Caco-2 (cell line): ENCODE results near the gene QTRT2. TPM values are rescaled to one million over a fixed set of nuclear protein-coding genes. Genes with fewer than 3 reads are reported as not detected.

Source experiments
- BruUV-seq: library from RNA; stranded (reverse); fragments of 400-500 nt; replicated peaks from 2 replicates; lab custom pipeline; 2021; lab: Mats Ljungman, UMichigan
- CTCF ChIA-PET: fragments of 300-600 bp; sonication (Branson Sonifier 250); formaldehyde crosslinking; loops from one replicate; lab custom pipeline; 2022; ENCODE audit warnings: antibody characterized with exemption; lab: Charles Lee
- POLR2A ChIA-PET: fragments of 300-600 bp; sonication (Branson Sonifier 250); formaldehyde crosslinking; loops from one replicate; lab custom pipeline; 2022; ENCODE audit warnings: antibody characterized with exemption; lab: Charles Lee
- DNase-seq, 2 experiments: peaks; one replicate each; pipeline versions ENCODE4 v3.0.0 to v3.0.0-alpha.2; 2020 to 2022
- H3K27me3 ChIP-seq: replicated peaks from 2 replicates; pipeline ENCODE4 v1.6.0; 2011; ENCODE audit warnings: low read length; ENCODE audit not compliant: control insufficient read depth, insufficient read depth
- H3K36me3 ChIP-seq: 2 replicates; pipeline ENCODE4 v1.5.1; 2011; ENCODE audit warnings: low read length; ENCODE audit not compliant: control insufficient read depth, insufficient read depth
- H3K4me1 ChIP-seq: fragments of 250-450 bp; sonication (Bioruptor Pico); 2 replicates; pipeline ENCODE4 v1.5.1; 2020; ENCODE audit warnings: mild to moderate bottlenecking
- H3K4me3 ChIP-seq: 2 replicates; pipeline ENCODE4 v1.5.1; 2011; ENCODE audit warnings: low read depth, mild to moderate bottlenecking, control low read depth, low read length
- H3K9me3 ChIP-seq: fragments of 250-450 bp; sonication (Bioruptor Pico); 2 replicates; pipeline ENCODE4 v1.5.1; 2020; ENCODE audit warnings: mild to moderate bottlenecking, moderate library complexity
- H3K27ac Mint-ChIP-seq: one replicate; pipeline ENCODE4 v1.8.0; 2022; ENCODE audit warnings: mixed read lengths; ENCODE audit not compliant: unreplicated experiment
- H3K27me3 Mint-ChIP-seq: one replicate; pipeline ENCODE4 v1.8.0; 2022; ENCODE audit warnings: mixed read lengths; ENCODE audit not compliant: insufficient read depth, unreplicated experiment
- H3K36me3 Mint-ChIP-seq: one replicate; pipeline ENCODE4 v1.8.0; 2022; ENCODE audit warnings: mild to moderate bottlenecking, mixed read lengths; ENCODE audit not compliant: insufficient read depth, unreplicated experiment
- H3K4me1 Mint-ChIP-seq: one replicate; pipeline ENCODE4 v1.8.0; 2022; ENCODE audit warnings: low read depth, mixed read lengths; ENCODE audit not compliant: unreplicated experiment
- H3K4me3 Mint-ChIP-seq: one replicate; pipeline ENCODE4 v1.8.0; 2022; ENCODE audit warnings: mild to moderate bottlenecking, moderate library complexity, mixed read lengths; ENCODE audit not compliant: unreplicated experiment
- H3K9me3 Mint-ChIP-seq: one replicate; pipeline ENCODE4 v1.8.0; 2022; ENCODE audit warnings: mixed read lengths; ENCODE audit not compliant: unreplicated experiment
- intact Hi-C: fragments of 100-400 bp; cut with micrococcal nuclease; formaldehyde crosslinking; loops from one replicate; pipeline ENCODE4 v1.10.0; 2022; ENCODE audit not compliant: unreplicated experiment
- total RNA-seq: library from RNA; stranded (reverse); gene quantifications from 2 replicates; pipeline ENCODE4 v1.2.3, GENCODE V29; 2022
- TF ChIP-seq, protein P1 (sequence below), 2 experiments: fragments of 200-600 bp in 1 of 2; IDR thresholded peaks; 1 replicate in 1 of 2; 2 replicates in 1 of 2; pipeline versions ENCODE4 v1.5.1 to v1.8.0; 2011 to 2022; ENCODE audit warnings: antibody characterized with exemption in 1 of 2, control low read depth in 1 of 2, inconsistent platforms in 1 of 2, low read depth in 1 of 2, low read length in 1 of 2, mild to moderate bottlenecking in 1 of 2, moderate library complexity in 1 of 2; ENCODE audit not compliant: insufficient read depth in 1 of 2, severe bottlenecking in 1 of 2, unreplicated experiment in 1 of 2

The QTRT2 gene
- total RNA-seq, 1 experiment from 2014 or later = 35.7 TPM

DNA sequence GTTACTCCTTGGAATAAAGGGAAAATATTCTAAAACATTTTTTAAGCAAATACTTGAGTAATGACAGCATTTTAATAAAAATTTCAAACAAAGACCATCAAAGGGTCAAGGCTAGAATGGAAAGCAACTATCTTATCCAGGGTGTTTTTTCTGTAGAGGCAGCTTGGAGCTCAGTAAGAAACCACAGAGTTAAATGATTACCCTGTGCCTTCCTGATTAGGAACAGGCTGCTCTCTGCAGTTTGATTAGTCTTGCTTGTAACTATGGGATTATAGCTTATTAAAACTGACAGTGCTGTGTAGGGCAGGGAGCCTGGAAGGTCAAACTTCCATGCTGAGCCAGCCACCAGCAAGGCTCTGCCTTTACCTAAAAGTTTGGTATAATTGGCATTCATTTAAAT, 33.1 kb downstream of the QTRT2 start:
- peaks cover 2% of the 10 kb centered on the region; the same call in 1 of the 2 replicates for H3K36me3 ChIP-seq
- ChIA-PET CTCF (no interaction called here), POLR2A (no interaction called here)
- intact Hi-C loops = no loop called here
- H3K4me1 Mint-ChIP-seq = no peaks in the 10 kb centered on the region
- H3K4me1 ChIP-seq = no peaks in the 10 kb centered on the region
- peaks cover 2% of the 10 kb centered on the region for H3K27me3 Mint-ChIP-seq
- no peak overlapping the region for H3K4me3 ChIP-seq
- no peaks in the 10 kb centered on the region for H3K9me3 Mint-ChIP-seq
- H3K27ac Mint-ChIP-seq = no peak overlapping the region
- DNase-seq = no peak
- H3K9me3 ChIP-seq = no peaks in the 10 kb centered on the region
- no peak overlapping the region for H3K4me3 Mint-ChIP-seq
- H3K27me3 ChIP-seq = no peaks in the 10 kb centered on the region
- TF ChIP-seq, protein P1, sequence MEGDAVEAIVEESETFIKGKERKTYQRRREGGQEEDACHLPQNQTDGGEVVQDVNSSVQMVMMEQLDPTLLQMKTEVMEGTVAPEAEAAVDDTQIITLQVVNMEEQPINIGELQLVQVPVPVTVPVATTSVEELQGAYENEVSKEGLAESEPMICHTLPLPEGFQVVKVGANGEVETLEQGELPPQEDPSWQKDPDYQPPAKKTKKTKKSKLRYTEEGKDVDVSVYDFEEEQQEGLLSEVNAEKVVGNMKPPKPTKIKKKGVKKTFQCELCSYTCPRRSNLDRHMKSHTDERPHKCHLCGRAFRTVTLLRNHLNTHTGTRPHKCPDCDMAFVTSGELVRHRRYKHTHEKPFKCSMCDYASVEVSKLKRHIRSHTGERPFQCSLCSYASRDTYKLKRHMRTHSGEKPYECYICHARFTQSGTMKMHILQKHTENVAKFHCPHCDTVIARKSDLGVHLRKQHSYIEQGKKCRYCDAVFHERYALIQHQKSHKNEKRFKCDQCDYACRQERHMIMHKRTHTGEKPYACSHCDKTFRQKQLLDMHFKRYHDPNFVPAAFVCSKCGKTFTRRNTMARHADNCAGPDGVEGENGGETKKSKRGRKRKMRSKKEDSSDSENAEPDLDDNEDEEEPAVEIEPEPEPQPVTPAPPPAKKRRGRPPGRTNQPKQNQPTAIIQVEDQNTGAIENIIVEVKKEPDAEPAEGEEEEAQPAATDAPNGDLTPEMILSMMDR (IDR thresholded peaks at IDR 0.05; ENCODE audit: insufficient read depth in 1 of 2, low read depth in 1 of 2, low read length in 1 of 2, severe bottlenecking in 1 of 2, unreplicated experiment in 1 of 2) = no peak
- BruUV-seq = no TSS peak
- H3K36me3 Mint-ChIP-seq = peaks cover 16% of the 10 kb centered on the region

DNA sequence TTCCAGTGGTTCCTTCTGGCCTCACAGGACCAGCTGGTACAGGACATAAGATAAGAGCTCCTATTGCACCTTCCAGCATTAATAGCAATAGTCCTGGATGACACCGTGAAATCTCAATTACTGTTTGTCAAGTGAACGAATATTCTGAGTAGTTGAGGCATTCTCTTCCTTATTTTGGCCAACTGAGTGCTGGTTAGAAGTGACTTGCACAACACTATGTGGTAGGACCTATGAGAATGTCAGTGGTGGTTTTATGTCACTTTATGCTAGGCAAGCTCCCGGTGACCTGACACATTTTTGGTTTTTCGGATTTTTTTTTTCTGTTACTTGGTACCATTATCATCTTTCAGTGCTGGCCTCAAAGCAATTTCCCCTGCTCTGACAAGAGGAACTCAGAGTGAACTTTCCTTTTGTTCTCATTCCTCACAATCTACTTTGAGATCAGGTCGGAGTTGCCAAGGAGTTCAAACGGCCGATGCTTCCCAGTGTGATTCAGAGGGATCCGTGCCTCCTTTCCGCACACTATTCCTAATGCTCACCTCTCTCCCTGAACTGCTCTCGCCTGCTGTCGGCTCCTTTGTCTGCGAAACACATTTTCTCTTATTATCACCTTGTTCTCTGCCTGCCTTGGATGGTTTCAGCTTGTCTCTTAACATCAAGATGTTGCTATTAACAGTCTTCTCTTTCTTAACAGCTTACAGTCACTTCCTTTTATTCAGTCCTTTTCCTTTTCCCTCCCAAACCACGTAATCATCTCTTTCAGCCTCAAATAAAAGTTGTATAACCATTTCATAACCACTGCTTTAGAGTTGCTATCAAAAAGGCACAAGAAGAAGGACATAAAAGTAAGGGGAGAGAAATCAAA, 35.8 kb downstream of the QTRT2 start:
- Histone ChIP-seq H3K4me3 (no peak overlapping the region), H3K27me3 (no peaks in the 10 kb centered on the region), H3K9me3 (no peaks in the 10 kb centered on the region), H3K36me3 (no peaks in the 10 kb centered on the region), H3K4me1 (no peaks in the 10 kb centered on the region)
- ChIA-PET POLR2A (no interaction called here), CTCF (interaction anchor here (0.8 kb wide), 1 partner anchor 55 kb away, joined by 3 read pairs; no protein-coding TSS in a partner anchor)
- TF ChIP-seq, protein P1 (IDR thresholded peaks at IDR 0.05; ENCODE audit: insufficient read depth in 1 of 2, low read depth in 1 of 2, low read length in 1 of 2, severe bottlenecking in 1 of 2, unreplicated experiment in 1 of 2) = no peak
- no peaks in the 10 kb centered on the region for H3K9me3 Mint-ChIP-seq
- DNase-seq = no peak
- intact Hi-C loops = no loop called here
- no peak overlapping the region for H3K27ac Mint-ChIP-seq
- no peak overlapping the region for H3K4me3 Mint-ChIP-seq
- H3K36me3 Mint-ChIP-seq = no peaks in the 10 kb centered on the region
- peaks cover 2% of the 10 kb centered on the region for H3K27me3 Mint-ChIP-seq
- no TSS peak for BruUV-seq
- no peaks in the 10 kb centered on the region for H3K4me1 Mint-ChIP-seq

DNA sequence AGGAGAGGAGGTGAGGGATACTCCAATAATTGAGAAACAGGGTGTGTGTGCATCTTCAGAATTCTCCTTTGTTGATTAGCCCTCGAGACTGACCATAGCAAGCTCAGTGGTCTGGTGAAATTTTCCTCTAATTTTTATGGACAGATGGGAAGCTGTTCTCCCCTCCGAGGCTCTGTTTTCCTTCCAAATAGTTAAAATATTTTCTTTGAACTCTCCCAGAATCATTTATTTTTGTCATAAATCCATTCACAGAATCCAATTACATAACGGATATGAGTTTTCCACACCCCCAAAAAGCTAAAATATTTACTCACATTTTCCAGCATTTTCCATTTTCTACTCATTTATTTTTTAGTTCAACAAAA, 36.5 kb downstream of the QTRT2 start:
- ChIA-PET POLR2A (no interaction called here), CTCF (interaction anchor here (0.8 kb wide), 1 partner anchor 55 kb away, joined by 3 read pairs; no protein-coding TSS in a partner anchor)
- TF ChIP-seq, protein P1 (IDR thresholded peaks at IDR 0.05; ENCODE audit: insufficient read depth in 1 of 2, low read depth in 1 of 2, low read length in 1 of 2, severe bottlenecking in 1 of 2, unreplicated experiment in 1 of 2) = no peak
- Histone ChIP-seq H3K4me1 (no peaks in the 10 kb centered on the region), H3K27me3 (no peaks in the 10 kb centered on the region), H3K36me3 (no peaks in the 10 kb centered on the region), H3K9me3 (no peaks in the 10 kb centered on the region), H3K4me3 (no peak overlapping the region)
- Mint-ChIP-seq H3K4me1 (no peaks in the 10 kb centered on the region), H3K27ac (no peak overlapping the region), H3K9me3 (no peaks in the 10 kb centered on the region), H3K36me3 (no peaks in the 10 kb centered on the region), H3K27me3 (peaks cover 2% of the 10 kb centered on the region), H3K4me3 (no peak overlapping the region)
- intact Hi-C loops = no loop called here
- DNase-seq = no peak
- BruUV-seq = no TSS peak
